GM12892 (cell line): ENCODE data around the gene OCLN.
A peak's percentile ranks its signal among the peaks of the same experiment; 100 is the strongest.
"Not testable (repeated sequence)": the region's sequence is repeated elsewhere in the genome, so short reads cannot be mapped to it uniquely, and the experiment has no call there.

ENCODE experiments used
- DNase-seq: peaks from one replicate; pipeline ENCODE4 v3.0.0; 2011; ENCODE audit not compliant: insufficient read length
- FAIRE-seq: peaks from 2 replicates; lab custom pipeline; 2011; peaks lifted over from hg19 to GRCh38; lab: Jason Lieb, UNC
- POLR2A ChIP-seq: IDR thresholded peaks from 2 replicates; pipeline ENCODE4 v1.6.1; 2011; ENCODE audit warnings: low read depth, low read length, control low read depth
- POLR2AphosphoS5 ChIP-seq: IDR thresholded peaks from 2 replicates; pipeline ENCODE4 v1.6.1; 2011; ENCODE audit warnings: low read depth, low read length, control low read depth
- TAF1 ChIP-seq: IDR thresholded peaks from 2 replicates; pipeline ENCODE4 v1.6.1; 2011; ENCODE audit warnings: low read depth, mild to moderate bottlenecking, control low read depth, low read length, borderline replicate concordance

The OCLN gene

GRCh38 chr5:69519285-69519684 is 26.7 kb downstream of the OCLN start:
- no peak for TF ChIP-seq TAF1
- TF ChIP-seq POLR2A: no peak
- TF ChIP-seq POLR2AphosphoS5: no peak
- DNase-seq (no peak), FAIRE-seq (no peak)

GRCh38 chr5:69522035-69522434 is 29.4 kb downstream of the OCLN start:
- TF ChIP-seq TAF1 (no peak), POLR2AphosphoS5 (no peak), POLR2A (no peak)
- FAIRE-seq: no peak
- no peak for DNase-seq

GRCh38 chr5:69525490-69525889 is 32.9 kb downstream of the OCLN start:
- DNase-seq (no peak), FAIRE-seq (no peak)

GRCh38 chr5:69526660-69527059 is 34.1 kb downstream of the OCLN start:
- DNase-seq: no peak
- FAIRE-seq: no peak
- TF ChIP-seq TAF1 (no peak), POLR2A (no peak), POLR2AphosphoS5 (no peak)

More at GRCh38 chr5:69525490-69525889, 32.9 kb downstream of the OCLN start:
- no peak for TF ChIP-seq POLR2AphosphoS5
- no peak for TF ChIP-seq POLR2A
- no peak for TF ChIP-seq TAF1

GRCh38 chr5:69527128-69527770 is 34.7 kb downstream of the OCLN start:
- FAIRE-seq: no peak
- TF ChIP-seq POLR2A: no peak
- TF ChIP-seq POLR2AphosphoS5: no peak
- no peak for TF ChIP-seq TAF1
- no peak for DNase-seq

DNA sequence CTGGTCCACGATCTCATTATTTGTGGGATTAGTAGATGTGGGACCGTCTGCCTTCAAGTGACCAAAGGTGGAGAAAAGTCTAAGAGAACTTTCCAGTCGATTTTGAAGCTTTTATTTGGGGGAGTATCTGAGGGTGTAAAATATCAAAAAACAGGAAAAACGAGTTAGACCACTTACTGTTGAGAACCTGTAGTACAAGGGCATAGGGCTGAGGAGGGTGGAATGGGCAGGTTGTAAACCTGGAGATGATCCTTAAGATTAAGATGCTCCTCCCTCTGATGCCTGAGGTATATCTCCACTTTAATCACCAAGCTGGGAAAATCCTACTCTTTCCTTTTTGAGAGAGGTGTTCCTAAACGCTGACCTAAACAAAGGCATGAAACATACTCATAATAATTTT is 35.4 kb downstream of the OCLN start:
- no peak for FAIRE-seq
- DNase-seq: no peak
- TF ChIP-seq POLR2A (no peak), TAF1 (no peak), POLR2AphosphoS5 (no peak)

DNA sequence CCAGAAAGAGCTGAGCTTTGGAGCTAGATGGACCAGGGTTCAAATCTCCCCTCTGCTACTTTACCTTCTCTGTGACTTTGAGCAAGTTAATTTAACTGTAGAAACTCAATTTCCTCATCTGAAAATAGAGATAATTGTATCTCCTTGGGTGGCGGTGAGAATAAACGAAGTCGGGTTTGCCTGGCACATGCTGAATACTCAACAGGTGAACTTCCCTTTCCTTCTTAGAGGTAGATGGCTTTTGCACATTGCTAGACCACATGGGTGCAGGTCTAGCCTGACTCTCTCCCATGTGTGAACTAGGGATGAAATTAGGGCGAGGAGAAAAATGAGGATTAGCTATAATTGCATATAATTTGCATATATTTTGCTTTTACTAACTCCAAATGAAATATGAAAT is 36.0 kb downstream of the OCLN start:
- FAIRE-seq: no peak
- no peak for DNase-seq
- TF ChIP-seq POLR2A (no peak), POLR2AphosphoS5 (no peak), TAF1 (no peak)

- TF ChIP-seq POLR2A (no peak), TAF1 (no peak), POLR2AphosphoS5 (no peak)
- DNase-seq: no peak
- no peak for FAIRE-seq
These were observed 38.2 kb downstream of the OCLN start for GRCh38 chr5:69530561-69531405.

GRCh38 chr5:69531406-69531801 is 38.8 kb downstream of the OCLN start:
- FAIRE-seq: no peak

DNA sequence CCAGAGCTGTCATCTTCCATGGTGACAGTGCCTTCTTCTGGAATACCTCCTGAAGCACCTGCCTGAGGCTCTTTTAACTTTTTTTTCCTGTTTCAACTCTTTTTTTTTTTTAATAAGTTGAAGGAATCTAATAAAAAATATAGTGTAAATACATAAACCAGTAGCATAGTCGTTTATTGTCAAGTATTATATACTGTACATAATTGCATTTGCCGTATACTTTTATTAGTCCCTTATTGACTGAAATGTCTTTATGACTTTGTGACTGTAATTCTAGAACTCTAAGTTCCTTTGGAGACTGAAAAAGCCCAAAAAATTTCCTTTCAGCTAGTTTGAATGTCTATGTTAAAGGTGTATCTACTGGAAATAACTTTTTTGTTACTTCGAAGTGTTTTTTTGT is 45.3 kb downstream of the OCLN start:
- FAIRE-seq, DNase-seq: not testable (repeated sequence)

More at GRCh38 chr5:69531406-69531801, 38.8 kb downstream of the OCLN start:
- no peak for DNase-seq
- no peak for TF ChIP-seq POLR2AphosphoS5

DNA sequence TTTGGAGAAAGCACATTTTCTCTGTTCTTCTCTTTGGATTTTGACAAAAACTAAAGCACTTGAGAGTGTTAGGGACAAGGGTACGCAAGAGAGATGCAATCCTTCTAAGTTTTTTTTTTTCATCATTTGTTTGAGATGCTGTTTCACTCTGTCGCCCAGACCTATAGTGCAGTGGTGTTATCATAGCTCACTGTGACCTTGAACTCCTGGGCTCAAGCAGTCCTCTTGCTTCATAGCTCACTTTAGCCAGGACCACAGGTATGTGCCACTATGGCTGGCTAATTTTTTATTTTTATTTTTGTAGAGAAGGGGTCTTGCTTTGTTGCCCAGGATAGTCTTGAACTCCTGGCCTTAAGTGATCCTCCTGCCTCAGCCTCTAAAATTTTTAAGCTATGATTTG is 46.1 kb downstream of the OCLN start:
- DNase-seq, FAIRE-seq: not testable (repeated sequence)

- not testable (repeated sequence) for FAIRE-seq, DNase-seq
These were observed 48.8 kb downstream of the OCLN start for GRCh38 chr5:69541347-69541746.

DNA sequence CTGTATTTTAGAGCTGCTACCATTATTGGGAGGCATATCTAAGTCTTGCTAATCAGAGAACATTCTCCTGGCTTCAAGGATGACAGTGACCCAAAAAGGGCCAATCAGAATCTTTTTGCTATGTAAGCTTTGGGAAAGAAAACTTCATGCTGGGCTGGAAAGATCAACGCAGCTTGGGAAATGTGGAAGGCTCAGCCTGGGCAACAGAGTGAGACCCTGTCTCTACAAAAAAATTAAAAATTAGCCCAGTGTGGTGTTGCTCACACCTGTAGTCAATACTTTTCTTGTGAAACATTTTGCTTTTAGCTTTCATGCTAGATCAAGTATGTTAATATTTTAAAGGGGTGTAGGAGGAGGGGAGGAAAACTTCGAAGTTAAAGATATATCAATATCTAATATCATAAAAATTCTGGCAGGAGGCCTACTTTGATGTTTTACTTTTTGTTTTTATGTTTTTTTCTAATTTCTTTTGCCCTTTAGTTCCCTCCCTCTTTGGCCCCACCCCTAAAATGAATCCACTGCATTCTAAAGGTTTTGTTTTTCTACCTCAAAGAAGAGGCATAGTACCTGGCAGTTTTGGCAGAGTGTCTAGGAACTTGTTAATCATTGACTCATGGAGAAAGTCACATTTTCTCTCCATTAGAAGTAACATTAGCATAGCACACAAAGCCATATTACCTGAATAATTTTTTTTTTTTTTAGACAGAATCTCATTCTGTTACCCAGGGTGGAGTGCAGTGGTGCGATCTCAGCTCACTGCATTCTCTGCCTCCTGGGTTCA is 50.4 kb downstream of the OCLN start:
- not testable (repeated sequence) for DNase-seq, FAIRE-seq

DNA sequence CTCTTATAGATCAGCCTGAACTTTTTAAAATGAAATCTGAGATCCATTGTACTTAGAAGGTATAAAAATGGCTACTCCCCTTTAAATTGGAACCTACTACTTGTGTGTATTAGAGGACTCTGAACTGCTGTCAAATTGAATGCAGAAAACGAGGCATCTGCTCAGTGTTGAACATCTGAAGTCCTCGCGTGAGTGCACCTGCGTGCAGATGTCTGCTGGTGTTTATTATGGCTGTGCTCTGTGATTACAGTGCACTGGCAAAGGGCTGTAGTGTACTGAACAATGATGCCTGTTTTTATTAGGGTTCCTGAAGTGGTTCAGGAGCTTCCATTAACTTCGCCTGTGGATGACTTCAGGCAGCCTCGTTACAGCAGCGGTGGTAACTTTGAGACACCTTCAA is 52.0 kb downstream of the OCLN start:
- not testable (repeated sequence) for DNase-seq
- peak; percentile 21 for FAIRE-seq
